HepG2 (cell line): ENCODE measurements around the gene ASTN2. TPM values are rescaled to one million over a fixed set of nuclear protein-coding genes. Genes with fewer than 3 reads are reported as not detected.

Source experiments
- ATAC-seq: fragments of 200-7000 bp; cut with Tn5 transposase; 3 replicates; pipeline ENCODE4 v1.9.1; 2020; ENCODE audit warnings: mild to moderate bottlenecking, moderate library complexity
- BruUV-seq: library from RNA; stranded (reverse); fragments of 400-500 nt; replicated peaks from 2 replicates; lab custom pipeline; 2021; lab: Mats Ljungman, UMichigan
- CTCF ChIA-PET: fragments of 300-600 bp; formaldehyde crosslinking; extraction: SDS; loops from one replicate; lab custom pipeline; 2021; ENCODE audit warnings: low total read pairs, inconsistent platforms, low intra/inter-chr PET ratio; lab: Yijun Ruan, JAX
- POLR2A ChIA-PET: fragments of 350-600 bp; sonication (Branson Sonifier 250); formaldehyde crosslinking; loops from one replicate; lab custom pipeline; 2020; ENCODE audit warnings: antibody characterized with exemption, inconsistent platforms; lab: Yijun Ruan, JAX
- DNase-seq: peaks from one replicate; pipeline ENCODE4 v3.0.0-alpha.2; 2015; ENCODE audit warnings: low spot score
- FAIRE-seq: peaks from 3 replicates; lab custom pipeline; 2011; peaks lifted over from hg19 to GRCh38; lab: Jason Lieb, UNC
- H2AFZ ChIP-seq: one replicate; pipeline ENCODE4 v1.6.1; 2011; ENCODE audit warnings: low read length, inconsistent platforms
- H3K27ac ChIP-seq: fragments of 300-600 bp; 3 replicates; pipeline ENCODE4 v1.8.0; 2011; ENCODE audit warnings: mixed run types, mild to moderate bottlenecking, mixed read lengths, low read length, inconsistent platforms; ENCODE audit not compliant: insufficient read depth; ENCODE audit errors: extremely low read length
- H3K27me3 ChIP-seq, 2 experiments: fragments of 200-600 bp in 1 of 2; 2 replicates in 1 of 2; 3 replicates in 1 of 2; pipeline versions ENCODE4 v1.6.0 to v1.8.0; 2011; ENCODE audit warnings: low read length in 2 of 2, mild to moderate bottlenecking in 2 of 2, moderate library complexity in 2 of 2, inconsistent platforms in 1 of 2; ENCODE audit not compliant: insufficient read depth in 2 of 2, control insufficient read depth in 1 of 2
- H3K36me3 ChIP-seq, 2 experiments: fragments of 200-600 bp in 1 of 2; replicated peaks in 1 of 2; 2 replicates in 1 of 2; 3 replicates in 1 of 2; pipeline versions ENCODE4 v1.5.1 to v1.8.0; 2011; ENCODE audit warnings: low read length in 2 of 2, inconsistent platforms in 1 of 2; ENCODE audit not compliant: insufficient read depth in 2 of 2, control insufficient read depth in 1 of 2
- H3K4me1 ChIP-seq: 2 replicates; pipeline ENCODE4 v1.5.1; 2012; ENCODE audit warnings: low read length, inconsistent platforms; ENCODE audit not compliant: insufficient read depth
- H3K4me2 ChIP-seq: 2 replicates; pipeline ENCODE4 v1.6.0; 2011; ENCODE audit warnings: low read depth, low read length, inconsistent platforms
- H3K4me3 ChIP-seq, 3 experiments: fragments of 200-600 bp in 1 of 3; sonication (generic), shearing (Covaris generic) in 1 of 3; replicated peaks in 1 of 3; 2 replicates each; pipeline ENCODE4 v1.5.1; 2011 to 2016; ENCODE audit warnings: low read length in 3 of 3, inconsistent platforms in 2 of 3, low read depth in 2 of 3, mild to moderate bottlenecking in 2 of 3, control low read depth in 1 of 3, mixed read lengths in 1 of 3; ENCODE audit not compliant: insufficient read depth in 1 of 3
- H3K79me2 ChIP-seq: one replicate; pipeline ENCODE4 v1.6.1; 2011; ENCODE audit warnings: low read length, inconsistent platforms; ENCODE audit not compliant: insufficient read depth
- H3K9ac ChIP-seq: 2 replicates; pipeline ENCODE4 v1.6.0; 2011; ENCODE audit warnings: mild to moderate bottlenecking, low read depth, low read length, inconsistent platforms; ENCODE audit not compliant: insufficient read depth
- H3K9me3 ChIP-seq: 2 replicates; pipeline ENCODE4 v1.5.1; 2012; ENCODE audit warnings: mild to moderate bottlenecking, low read length
- H4K20me1 ChIP-seq: 2 replicates; pipeline ENCODE4 v1.6.0; 2011; ENCODE audit warnings: inconsistent platforms, mild to moderate bottlenecking, low read length, moderate library complexity; ENCODE audit not compliant: insufficient read depth
- AHR ChIP-seq: IDR thresholded peaks from 2 replicates; pipeline ENCODE4 v1.6.1; 2018; ENCODE audit warnings: missing genetic modification reagents, missing compliant biosample characterization
- HCFC1 ChIP-seq: fragments of 150-350 bp; IDR thresholded peaks from 2 replicates; pipeline ENCODE4 v1.6.1; 2014; ENCODE audit warnings: low read depth, low read length
- HOXA7 ChIP-seq: sonication (generic); formaldehyde crosslinking; IDR thresholded peaks from 2 replicates; pipeline ENCODE4 v1.8.1; 2022; ENCODE audit warnings: mild to moderate bottlenecking, missing genetic modification reagents, moderate library complexity
- LCORL ChIP-seq, 2 experiments: fragments of 450-650 bp in 1 of 2; sonication (generic) in 1 of 2; formaldehyde crosslinking in 1 of 2; IDR thresholded peaks; 2 replicates each; pipeline versions ENCODE4 v1.5.0 to v1.6.1; 2017 to 2020; ENCODE audit warnings: antibody characterized with exemption in 1 of 2, missing genetic modification reagents in 1 of 2
- NFATC3 ChIP-seq: sonication (generic); formaldehyde crosslinking; IDR thresholded peaks from 2 replicates; pipeline ENCODE4 v1.5.1; 2020; ENCODE audit warnings: mild to moderate bottlenecking, missing genetic modification reagents
- NFYB ChIP-seq: sonication (generic); formaldehyde crosslinking; IDR thresholded peaks from 2 replicates; pipeline ENCODE4 v1.4.0; 2020; ENCODE audit warnings: missing genetic modification reagents
- SAP130 ChIP-seq: IDR thresholded peaks from 2 replicates; pipeline ENCODE4 v1.6.1; 2016; ENCODE audit warnings: low read depth
- ZEB1 ChIP-seq: IDR thresholded peaks from 2 replicates; pipeline ENCODE4 v1.6.1; 2012; ENCODE audit warnings: mild to moderate bottlenecking, low read depth, inconsistent platforms; ENCODE audit not compliant: insufficient replicate concordance
- ZKSCAN5 ChIP-seq: sonication (generic); formaldehyde crosslinking; IDR thresholded peaks from 2 replicates; pipeline ENCODE4 v1.5.1; 2020; ENCODE audit warnings: mild to moderate bottlenecking, missing genetic modification reagents
- WGBS: methylation state at CpG from one replicate; pipeline ENCODE4 v1.1.6; 2017; ENCODE audit warnings: low lambda C conversion rate; 5-methylcytosine and 5-hydroxymethylcytosine counted together
- in situ Hi-C: cut with HindIII; loops from 2 replicates; pipeline ENCODE4 v1.10.0; 2017; ENCODE audit warnings: low pct_unique_long_range_greater_than_20kb; ENCODE audit not compliant: extremely low pct_ligation_motif_present
- intact Hi-C: fragments of 100-400 bp; cut with micrococcal nuclease; formaldehyde crosslinking; loops from one replicate; pipeline ENCODE4 v1.10.0; 2022; ENCODE audit not compliant: unreplicated experiment
- polyA plus RNA-seq, 8 experiments: library from polyadenylated mRNA; depleted of rRNA in 3 of 8; stranded (reverse) in 7 of 8; unstranded in 1 of 8; fragments of >200 nt; fragmentation: Illumina TruSeq in 4 of 8; extraction: Trizol in 4 of 8; gene quantifications; 2 replicates each; pipeline versions ENCODE4 v1.2.1 to v1.2.3, GENCODE V29; 2011 to 2016; ENCODE audit warnings: low read depth in 4 of 8, missing spikeins in 1 of 8, mixed read lengths in 1 of 8; ENCODE audit not compliant: insufficient read depth in 1 of 8
- total RNA-seq, 5 experiments: library from RNA; depleted of rRNA; stranded (reverse); fragments of >200 nt; fragmentation: Illumina TruSeq; extraction: Trizol; gene quantifications; 2 replicates each; pipeline ENCODE4 v1.2.3, GENCODE V29; 2016; ENCODE audit warnings: low read depth in 1 of 5
- TF ChIP-seq, protein P1 (sequence below): sonication (generic); formaldehyde crosslinking; IDR thresholded peaks from 2 replicates; pipeline ENCODE4 v1.4.0; 2020; ENCODE audit warnings: missing genetic modification reagents
- TF ChIP-seq, protein P2 (sequence below): sonication (generic); formaldehyde crosslinking; IDR thresholded peaks from 2 replicates; pipeline ENCODE4 v1.5.1; 2020; ENCODE audit warnings: mild to moderate bottlenecking, moderate library complexity, missing genetic modification reagents
- TF ChIP-seq, protein P3 (sequence below): sonication (generic); formaldehyde crosslinking; conservative IDR thresholded peaks from 2 replicates; pipeline ENCODE4 v1.4.0; 2020; ENCODE audit warnings: missing genetic modification reagents
- TF ChIP-seq, protein P4 (sequence below): sonication (generic); formaldehyde crosslinking; IDR thresholded peaks from 2 replicates; pipeline ENCODE4 v1.4.0; 2020; ENCODE audit warnings: missing genetic modification reagents, mild to moderate bottlenecking, borderline replicate concordance

ASTN2 gene
- total and polyA plus RNA-seq, 2 of the 13 experiments (the other 11 are each of a cell fraction or from before 2014, with no cell fraction given), result 5.2 to 13.5 TPM

DNA sequence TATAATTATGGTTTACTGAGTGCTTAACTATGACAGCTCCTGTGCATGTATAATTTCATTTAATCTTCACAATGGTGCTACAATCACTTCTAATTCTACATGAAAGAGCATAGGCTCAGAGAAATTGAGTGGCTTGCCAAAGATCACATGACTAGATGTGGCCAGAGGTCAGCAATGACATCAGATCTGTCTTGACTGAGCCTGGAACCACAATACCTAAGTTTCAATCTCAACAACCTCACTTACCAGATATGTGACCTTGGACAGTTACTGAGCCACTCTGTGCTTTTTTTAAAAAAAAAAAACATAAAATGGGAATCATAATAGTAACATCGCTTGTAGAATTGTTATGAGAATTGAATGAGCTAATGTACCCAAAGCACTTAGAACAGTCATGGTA, 597.1 kb downstream of the ASTN2 start:
- FAIRE-seq (no peak), DNase-seq (no peak), ATAC-seq (no peak)
- no peaks in the 10 kb centered on the region for H3K79me2 ChIP-seq
- H3K4me1 ChIP-seq, result no peaks in the 10 kb centered on the region
- H3K9me3 ChIP-seq, result no peaks in the 10 kb centered on the region
- ChIA-PET CTCF (no interaction called here), POLR2A (no interaction called here)
- intact Hi-C loops, result no loop called here
- no TSS peak for BruUV-seq
- TF ChIP-seq HCFC1 (no peak), LCORL (IDR thresholded peaks at IDR 0.05) (no peak), LCORL (CRISPR knock-in tag; IDR thresholded peaks at IDR 0.05) (no peak), NFATC3 (CRISPR knock-in tag) (no peak), AHR (CRISPR knock-in tag) (no peak), HOXA7 (CRISPR knock-in tag) (no peak), ZEB1 (no peak), NFYB (CRISPR knock-in tag) (no peak), SAP130 (CRISPR knock-in tag) (no peak), ZKSCAN5 (CRISPR knock-in tag) (no peak)
- TF ChIP-seq, protein P1, sequence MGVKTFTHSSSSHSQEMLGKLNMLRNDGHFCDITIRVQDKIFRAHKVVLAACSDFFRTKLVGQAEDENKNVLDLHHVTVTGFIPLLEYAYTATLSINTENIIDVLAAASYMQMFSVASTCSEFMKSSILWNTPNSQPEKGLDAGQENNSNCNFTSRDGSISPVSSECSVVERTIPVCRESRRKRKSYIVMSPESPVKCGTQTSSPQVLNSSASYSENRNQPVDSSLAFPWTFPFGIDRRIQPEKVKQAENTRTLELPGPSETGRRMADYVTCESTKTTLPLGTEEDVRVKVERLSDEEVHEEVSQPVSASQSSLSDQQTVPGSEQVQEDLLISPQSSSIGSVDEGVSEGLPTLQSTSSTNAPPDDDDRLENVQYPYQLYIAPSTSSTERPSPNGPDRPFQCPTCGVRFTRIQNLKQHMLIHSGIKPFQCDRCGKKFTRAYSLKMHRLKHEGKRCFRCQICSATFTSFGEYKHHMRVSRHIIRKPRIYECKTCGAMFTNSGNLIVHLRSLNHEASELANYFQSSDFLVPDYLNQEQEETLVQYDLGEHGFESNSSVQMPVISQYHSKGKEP, result no peak
- TF ChIP-seq, protein P2, sequence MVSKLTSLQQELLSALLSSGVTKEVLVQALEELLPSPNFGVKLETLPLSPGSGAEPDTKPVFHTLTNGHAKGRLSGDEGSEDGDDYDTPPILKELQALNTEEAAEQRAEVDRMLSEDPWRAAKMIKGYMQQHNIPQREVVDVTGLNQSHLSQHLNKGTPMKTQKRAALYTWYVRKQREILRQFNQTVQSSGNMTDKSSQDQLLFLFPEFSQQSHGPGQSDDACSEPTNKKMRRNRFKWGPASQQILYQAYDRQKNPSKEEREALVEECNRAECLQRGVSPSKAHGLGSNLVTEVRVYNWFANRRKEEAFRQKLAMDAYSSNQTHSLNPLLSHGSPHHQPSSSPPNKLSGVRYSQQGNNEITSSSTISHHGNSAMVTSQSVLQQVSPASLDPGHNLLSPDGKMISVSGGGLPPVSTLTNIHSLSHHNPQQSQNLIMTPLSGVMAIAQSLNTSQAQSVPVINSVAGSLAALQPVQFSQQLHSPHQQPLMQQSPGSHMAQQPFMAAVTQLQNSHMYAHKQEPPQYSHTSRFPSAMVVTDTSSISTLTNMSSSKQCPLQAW (CRISPR knock-in tag), result no peak
- TF ChIP-seq, protein P3, sequence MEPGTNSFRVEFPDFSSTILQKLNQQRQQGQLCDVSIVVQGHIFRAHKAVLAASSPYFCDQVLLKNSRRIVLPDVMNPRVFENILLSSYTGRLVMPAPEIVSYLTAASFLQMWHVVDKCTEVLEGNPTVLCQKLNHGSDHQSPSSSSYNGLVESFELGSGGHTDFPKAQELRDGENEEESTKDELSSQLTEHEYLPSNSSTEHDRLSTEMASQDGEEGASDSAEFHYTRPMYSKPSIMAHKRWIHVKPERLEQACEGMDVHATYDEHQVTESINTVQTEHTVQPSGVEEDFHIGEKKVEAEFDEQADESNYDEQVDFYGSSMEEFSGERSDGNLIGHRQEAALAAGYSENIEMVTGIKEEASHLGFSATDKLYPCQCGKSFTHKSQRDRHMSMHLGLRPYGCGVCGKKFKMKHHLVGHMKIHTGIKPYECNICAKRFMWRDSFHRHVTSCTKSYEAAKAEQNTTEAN (CRISPR knock-in tag), result no peak
- TF ChIP-seq, protein P4, sequence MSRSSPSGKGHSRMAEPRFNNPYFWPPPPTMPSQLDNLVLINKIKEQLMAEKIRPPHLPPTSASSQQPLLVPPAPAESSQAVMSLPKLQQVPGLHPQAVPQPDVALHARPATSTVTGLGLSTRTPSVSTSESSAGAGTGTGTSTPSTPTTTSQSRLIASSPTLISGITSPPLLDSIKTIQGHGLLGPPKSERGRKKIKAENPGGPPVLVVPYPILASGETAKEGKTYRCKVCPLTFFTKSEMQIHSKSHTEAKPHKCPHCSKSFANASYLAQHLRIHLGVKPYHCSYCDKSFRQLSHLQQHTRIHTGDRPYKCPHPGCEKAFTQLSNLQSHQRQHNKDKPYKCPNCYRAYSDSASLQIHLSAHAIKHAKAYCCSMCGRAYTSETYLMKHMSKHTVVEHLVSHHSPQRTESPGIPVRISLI (CRISPR knock-in tag), result no peak
- no peak overlapping the region for H3K9ac ChIP-seq
- no peaks in the 10 kb centered on the region for H3K27me3 ChIP-seq
- 0% methylated on average over 1 of the region's 1 CpG for WGBS
- H2AFZ ChIP-seq, result no peak overlapping the region
- H3K4me2 ChIP-seq, result no peak overlapping the region
- no peak overlapping the region for H3K4me3 ChIP-seq
- in situ Hi-C loops, result no loop called here
- H3K36me3 ChIP-seq, result no peaks in the 10 kb centered on the region
- no peaks in the 10 kb centered on the region for H4K20me1 ChIP-seq
- no peak overlapping the region for H3K27ac ChIP-seq
